NCI-H1417 treated with DMSO at 0.1 percent for 48 hours (cell line): ENCODE measurements around the gene LLGL2.

Source experiments
- DNase-seq: peaks from one replicate; lab custom pipeline; 2025; lab: John Stamatoyannopoulos, UW

LLGL2 gene

GRCh38 chr17:75521951-75522727 lies 3.4 kb upstream of the LLGL2 start:
- no peak for DNase-seq

- no peak for DNase-seq
These were observed 1.9 kb upstream of the LLGL2 start for GRCh38 chr17:75523647-75524046.

GRCh38 chr17:75524269-75524969 lies 1.1 kb upstream of the LLGL2 start:
- no peak for DNase-seq

GRCh38 chr17:75525806-75526554 lies 483 bp downstream of the LLGL2 start:
- DNase-seq: no peak

- DNase-seq: no peak
These were observed 1.2 kb downstream of the LLGL2 start for GRCh38 chr17:75526555-75527270.

- no peak for DNase-seq
These were observed 5.6 kb downstream of the LLGL2 start for GRCh38 chr17:75530837-75531720.

- no peak for DNase-seq
These were observed 6.2 kb downstream of the LLGL2 start for GRCh38 chr17:75531721-75532072.

- no peak for DNase-seq
These were observed 9.6 kb downstream of the LLGL2 start for GRCh38 chr17:75535119-75535537.

GRCh38 chr17:75535871-75536270 lies 10.4 kb downstream of the LLGL2 start:
- no peak for DNase-seq

GRCh38 chr17:75536366-75536765 lies 10.9 kb downstream of the LLGL2 start:
- DNase-seq: no peak

- no peak for DNase-seq
These were observed 14.7 kb downstream of the LLGL2 start for GRCh38 chr17:75539967-75540729.

- no peak for DNase-seq
These were observed 15.5 kb downstream of the LLGL2 start for GRCh38 chr17:75540923-75541503.

GRCh38 chr17:75542229-75542628 lies 16.7 kb downstream of the LLGL2 start:
- no peak for DNase-seq

- no peak for DNase-seq
These were observed 17.3 kb downstream of the LLGL2 start for GRCh38 chr17:75542728-75543336.

- DNase-seq: no peak
These were observed 18.8 kb downstream of the LLGL2 start for GRCh38 chr17:75544250-75544649.

GRCh38 chr17:75546181-75546580 lies 20.7 kb downstream of the LLGL2 start:
- DNase-seq: no peak

GRCh38 chr17:75547091-75547490 lies 21.6 kb downstream of the LLGL2 start:
- DNase-seq: no peak

GRCh38 chr17:75548813-75549212 lies 23.3 kb downstream of the LLGL2 start:
- DNase-seq: no peak

GRCh38 chr17:75549246-75550138 lies 24.0 kb downstream of the LLGL2 start:
- DNase-seq: no peak
